ENCODE data around the gene SIRPA. TPM values are rescaled to one million over a fixed set of nuclear protein-coding genes. Genes with fewer than 3 reads are reported as not detected.
A peak's percentile ranks its signal among the peaks of the same experiment; 100 is the strongest.

SIRPA gene
- total and polyA plus RNA-seq, 11 donors = 8.6 to 73.5 (median 28.5) TPM

- WGBS, 4 donors = 77 to 82% (median 80%) methylated on average over 6 of the region's 6 CpGs
- H3K4me3 ChIP-seq = no peak overlapping the region
- DNase-seq (no peak), ATAC-seq (no peak)
- intact Hi-C loops (cut with DNase I) = no loop called here
- no peaks in the 10 kb centered on the region for H3K9me3 ChIP-seq
- peaks cover 0 to 76% (median 7%) of the 10 kb centered on the region in 12 donors for H3K4me1 ChIP-seq
- H3K27ac ChIP-seq = peak overlapping the region in 1 of 12 donors; percentile 91
- H3K27me3 ChIP-seq = peaks cover 0 to 11% (median 0%) of the 10 kb centered on the region in 9 donors
- H3K36me3 ChIP-seq = no peaks in the 10 kb centered on the region
- no peak for TF ChIP-seq CTCF (IDR thresholded peaks at IDR 0.05)
- no peak for TF ChIP-seq POLR2A (IDR thresholded peaks at IDR 0.05)
Measured at GRCh38 chr20:1944345-1945091, 49.3 kb downstream of the SIRPA start.

DNA sequence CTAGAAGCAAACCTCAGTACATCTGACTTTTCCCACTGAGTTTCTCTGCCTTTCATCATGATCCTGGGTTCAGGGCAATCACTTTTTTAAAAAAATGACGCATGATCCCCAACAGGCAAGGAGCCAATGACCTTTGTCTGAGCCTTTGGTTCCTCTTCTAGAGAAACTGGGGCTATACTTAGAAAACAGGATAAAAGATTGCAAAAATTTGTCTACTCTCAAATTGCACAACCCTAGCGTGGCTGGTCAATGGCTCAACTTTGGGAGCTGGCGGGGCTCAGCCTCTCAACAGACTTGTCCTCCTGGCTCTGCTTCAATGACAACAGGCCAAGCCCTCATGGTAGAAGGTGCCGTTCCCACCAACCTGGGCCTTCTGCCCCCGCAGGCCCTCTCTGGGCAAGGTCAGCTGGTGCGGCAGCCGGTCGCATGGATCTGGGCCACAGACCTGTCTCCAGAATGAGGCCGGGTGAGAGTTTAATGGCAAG lies 50.0 kb downstream of the SIRPA start:
- Histone ChIP-seq H3K9me3 (no peaks in the 10 kb centered on the region), H3K36me3 (no peaks in the 10 kb centered on the region), H3K27ac (peak overlapping the region in 1 of 12 donors; percentile 91), H3K4me1 (peaks cover 0 to 79% (median 7%) of the 10 kb centered on the region in 12 donors), H3K4me3 (peak overlapping the region in 1 of 12 donors; percentile 15), H3K27me3 (peaks cover 0 to 11% (median 0%) of the 10 kb centered on the region in 9 donors)
- DNase-seq (peak in 4 of 5 donors; percentile 43 to 77 (median 64)), ATAC-seq (peak; percentile 45 to 67 (median 55))
- 72 to 89% (median 83%) methylated on average over 8 to 9 of the region's 9 CpGs for WGBS, 4 donors
- TF ChIP-seq POLR2A (IDR thresholded peaks at IDR 0.05) (no peak), CTCF (IDR thresholded peaks at IDR 0.05) (no peak)
- intact Hi-C loops (cut with DNase I) = no loop called here

- 77 to 88% (median 82%) methylated on average over 7 of the region's 7 CpGs for WGBS, 4 donors
- Histone ChIP-seq H3K9me3 (no peaks in the 10 kb centered on the region), H3K4me1 (peaks cover 0 to 77% (median 7%) of the 10 kb centered on the region in 12 donors), H3K27ac (peak overlapping the region in 1 of 12 donors; percentile 91), H3K36me3 (no peaks in the 10 kb centered on the region), H3K4me3 (peak overlapping the region in 1 of 12 donors; percentile 15), H3K27me3 (peaks cover 0 to 11% (median 0%) of the 10 kb centered on the region in 9 donors)
- intact Hi-C loops (cut with DNase I) = no loop called here
- no peak for TF ChIP-seq CTCF (IDR thresholded peaks at IDR 0.05)
- TF ChIP-seq POLR2A (IDR thresholded peaks at IDR 0.05) = no peak
- DNase-seq (no peak), ATAC-seq (no peak)
Measured at GRCh38 chr20:1945660-1946059, 50.5 kb downstream of the SIRPA start.

DNA sequence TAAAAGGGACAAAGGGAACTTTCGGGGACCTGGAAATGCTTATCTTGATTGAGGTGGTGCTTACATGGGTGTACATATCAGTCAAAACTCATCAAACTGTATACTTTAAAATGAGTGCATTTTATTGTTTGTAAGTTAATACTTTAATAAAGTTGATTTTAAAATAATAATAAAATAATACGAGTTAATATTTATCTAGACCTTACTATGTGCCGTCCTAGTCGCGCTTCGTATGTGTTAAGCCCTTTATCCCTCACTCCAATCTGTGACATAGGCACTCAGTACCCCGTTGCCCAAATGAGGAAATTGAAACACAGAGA lies 51.2 kb downstream of the SIRPA start:
- Histone ChIP-seq H3K36me3 (no peaks in the 10 kb centered on the region), H3K4me3 (no peak overlapping the region), H3K27me3 (peaks cover 0 to 11% (median 0%) of the 10 kb centered on the region in 9 donors), H3K27ac (peak overlapping the region in 1 of 12 donors; percentile 91), H3K9me3 (no peaks in the 10 kb centered on the region), H3K4me1 (peaks cover 0 to 69% (median 6%) of the 10 kb centered on the region in 12 donors)
- 55 to 77% (median 74%) methylated on average over 7 of the region's 7 CpGs for WGBS, 4 donors
- TF ChIP-seq POLR2A (IDR thresholded peaks at IDR 0.05) (no peak), CTCF (IDR thresholded peaks at IDR 0.05) (no peak)
- ATAC-seq (peak in 1 of 4 donors; percentile 51), DNase-seq (no peak)
- intact Hi-C loops (cut with DNase I) = no loop called here
